ENCODE results near the gene ZMIZ1.

- TF ChIP-seq CTCF (IDR thresholded peaks at IDR 0.05 in 4 of 5, conservative IDR thresholded peaks at IDR 0.05 in 1 of 5) (no peak), POLR2A (IDR thresholded peaks at IDR 0.05) (no peak)
Measured at GRCh38 chr10:79074732-79075131, 6.0 kb downstream of the ZMIZ1 start.

Data from gastrocnemius medialis (tissue), 4 donors.